ENCODE results near the gene IRS1.

The IRS1 gene

GRCh38 chr2:226727251-226727650 lies 72.4 kb downstream of the IRS1 start:
- Histone ChIP-seq H3K9me3 (ENCODE audit: control insufficient read depth, insufficient read depth, low read length) (no peaks in the 10 kb centered on the region), H3K4me1 (ENCODE audit: insufficient read depth, low read length) (0 out of 2 replicates have a peak, but pooled peaks cover 4% of the 10 kb centered on the region), H3K9ac (ENCODE audit: low read depth, low read length) (no peak overlapping the region), H3K36me3 (ENCODE audit: insufficient read depth, low read length) (no peaks in the 10 kb centered on the region)

GRCh38 chr2:226726546-226726945 lies 73.1 kb downstream of the IRS1 start:
- Histone ChIP-seq H3K36me3 (ENCODE audit: insufficient read depth, low read length) (no peaks in the 10 kb centered on the region), H3K9ac (ENCODE audit: low read depth, low read length) (no peak overlapping the region), H3K9me3 (ENCODE audit: control insufficient read depth, insufficient read depth, low read length) (no peaks in the 10 kb centered on the region), H3K4me1 (ENCODE audit: insufficient read depth, low read length) (0 out of 2 replicates have a peak, but pooled peaks cover 4% of the 10 kb centered on the region)

GRCh38 chr2:226725126-226725860 lies 74.3 kb downstream of the IRS1 start:
- no peaks in the 10 kb centered on the region for H3K9me3 ChIP-seq (ENCODE audit: control insufficient read depth, insufficient read depth, low read length)
- no peak overlapping the region for H3K9ac ChIP-seq (ENCODE audit: low read depth, low read length)
- H3K36me3 ChIP-seq (ENCODE audit: insufficient read depth, low read length) = no peaks in the 10 kb centered on the region
- H3K4me1 ChIP-seq (ENCODE audit: insufficient read depth, low read length) = 0 out of 2 replicates have a peak, but pooled peaks cover 4% of the 10 kb centered on the region

- Histone ChIP-seq H3K4me1 (ENCODE audit: insufficient read depth, low read length) (no peaks in the 10 kb centered on the region), H3K9me3 (ENCODE audit: control insufficient read depth, insufficient read depth, low read length) (no peaks in the 10 kb centered on the region), H3K9ac (ENCODE audit: low read depth, low read length) (no peak overlapping the region), H3K36me3 (ENCODE audit: insufficient read depth, low read length) (no peaks in the 10 kb centered on the region)
These were observed 78.1 kb downstream of the IRS1 start for GRCh38 chr2:226721541-226721940.

GRCh38 chr2:226720948-226721347 lies 78.7 kb downstream of the IRS1 start:
- Histone ChIP-seq H3K9me3 (ENCODE audit: control insufficient read depth, insufficient read depth, low read length) (no peaks in the 10 kb centered on the region), H3K36me3 (ENCODE audit: insufficient read depth, low read length) (no peaks in the 10 kb centered on the region), H3K9ac (ENCODE audit: low read depth, low read length) (no peak overlapping the region), H3K4me1 (ENCODE audit: insufficient read depth, low read length) (no peaks in the 10 kb centered on the region)

- Histone ChIP-seq H3K9me3 (ENCODE audit: control insufficient read depth, insufficient read depth, low read length) (no peaks in the 10 kb centered on the region), H3K4me1 (ENCODE audit: insufficient read depth, low read length) (no peaks in the 10 kb centered on the region), H3K9ac (ENCODE audit: low read depth, low read length) (no peak overlapping the region), H3K36me3 (ENCODE audit: insufficient read depth, low read length) (no peaks in the 10 kb centered on the region)
These were observed 81.9 kb downstream of the IRS1 start for GRCh38 chr2:226717719-226718118.

- Histone ChIP-seq H3K9me3 (ENCODE audit: control insufficient read depth, insufficient read depth, low read length) (no peaks in the 10 kb centered on the region), H3K9ac (ENCODE audit: low read depth, low read length) (no peak overlapping the region), H3K36me3 (ENCODE audit: insufficient read depth, low read length) (no peaks in the 10 kb centered on the region), H3K4me1 (ENCODE audit: insufficient read depth, low read length) (no peaks in the 10 kb centered on the region)
These were observed 83.5 kb downstream of the IRS1 start for GRCh38 chr2:226716126-226716525.

GRCh38 chr2:226715347-226715990 lies 84.2 kb downstream of the IRS1 start:
- no peak overlapping the region for H3K9ac ChIP-seq (ENCODE audit: low read depth, low read length)
- H3K36me3 ChIP-seq (ENCODE audit: insufficient read depth, low read length) = no peaks in the 10 kb centered on the region
- H3K4me1 ChIP-seq (ENCODE audit: insufficient read depth, low read length) = no peaks in the 10 kb centered on the region
- no peaks in the 10 kb centered on the region for H3K9me3 ChIP-seq (ENCODE audit: control insufficient read depth, insufficient read depth, low read length)

GRCh38 chr2:226712941-226713340 lies 86.7 kb downstream of the IRS1 start:
- Histone ChIP-seq H3K36me3 (ENCODE audit: insufficient read depth, low read length) (no peaks in the 10 kb centered on the region), H3K4me1 (ENCODE audit: insufficient read depth, low read length) (no peaks in the 10 kb centered on the region), H3K9ac (ENCODE audit: low read depth, low read length) (no peak overlapping the region), H3K9me3 (ENCODE audit: control insufficient read depth, insufficient read depth, low read length) (no peaks in the 10 kb centered on the region)

- Histone ChIP-seq H3K36me3 (ENCODE audit: insufficient read depth, low read length) (no peaks in the 10 kb centered on the region), H3K4me1 (ENCODE audit: insufficient read depth, low read length) (no peaks in the 10 kb centered on the region), H3K9ac (ENCODE audit: low read depth, low read length) (no peak overlapping the region), H3K9me3 (ENCODE audit: control insufficient read depth, insufficient read depth, low read length) (no peaks in the 10 kb centered on the region)
These were observed 87.9 kb downstream of the IRS1 start for GRCh38 chr2:226711606-226712296.

GRCh38 chr2:226707499-226707898 lies 92.1 kb downstream of the IRS1 start:
- Histone ChIP-seq H3K9me3 (ENCODE audit: control insufficient read depth, insufficient read depth, low read length) (no peaks in the 10 kb centered on the region), H3K9ac (ENCODE audit: low read depth, low read length) (no peak overlapping the region), H3K36me3 (ENCODE audit: insufficient read depth, low read length) (no peaks in the 10 kb centered on the region), H3K4me1 (ENCODE audit: insufficient read depth, low read length) (no peaks in the 10 kb centered on the region)

- H3K36me3 ChIP-seq (ENCODE audit: insufficient read depth, low read length) = no peaks in the 10 kb centered on the region
- no peaks in the 10 kb centered on the region for H3K4me1 ChIP-seq (ENCODE audit: insufficient read depth, low read length)
- no peak overlapping the region for H3K9ac ChIP-seq (ENCODE audit: low read depth, low read length)
- H3K9me3 ChIP-seq (ENCODE audit: control insufficient read depth, insufficient read depth, low read length) = no peaks in the 10 kb centered on the region
These were observed 93.7 kb downstream of the IRS1 start for GRCh38 chr2:226705965-226706364.

- H3K4me1 ChIP-seq (ENCODE audit: insufficient read depth, low read length) = no peaks in the 10 kb centered on the region
These were observed 94.3 kb downstream of the IRS1 start for GRCh38 chr2:226705133-226705886.

GRCh38 chr2:226703514-226703913 lies 96.1 kb downstream of the IRS1 start:
- no peaks in the 10 kb centered on the region for H3K4me1 ChIP-seq (ENCODE audit: insufficient read depth, low read length)
- no peak overlapping the region for H3K9ac ChIP-seq (ENCODE audit: low read depth, low read length)

More at GRCh38 chr2:226705133-226705886, 94.3 kb downstream of the IRS1 start:
- no peaks in the 10 kb centered on the region for H3K36me3 ChIP-seq (ENCODE audit: insufficient read depth, low read length)
- no peak overlapping the region for H3K9ac ChIP-seq (ENCODE audit: low read depth, low read length)
- H3K9me3 ChIP-seq (ENCODE audit: control insufficient read depth, insufficient read depth, low read length) = no peaks in the 10 kb centered on the region

More at GRCh38 chr2:226703514-226703913, 96.1 kb downstream of the IRS1 start:
- Histone ChIP-seq H3K9me3 (ENCODE audit: control insufficient read depth, insufficient read depth, low read length) (no peaks in the 10 kb centered on the region), H3K36me3 (ENCODE audit: insufficient read depth, low read length) (no peaks in the 10 kb centered on the region)
